HCEC 1CT (cell line): ENCODE measurements around the gene NLRC5.
A peak's percentile ranks its signal among the peaks of the same experiment; 100 is the strongest.

ENCODE experiments used
- DNase-seq: peaks from one replicate; pipeline ENCODE4 v3.0.0-alpha.2; 2017

Gene NLRC5

DNA sequence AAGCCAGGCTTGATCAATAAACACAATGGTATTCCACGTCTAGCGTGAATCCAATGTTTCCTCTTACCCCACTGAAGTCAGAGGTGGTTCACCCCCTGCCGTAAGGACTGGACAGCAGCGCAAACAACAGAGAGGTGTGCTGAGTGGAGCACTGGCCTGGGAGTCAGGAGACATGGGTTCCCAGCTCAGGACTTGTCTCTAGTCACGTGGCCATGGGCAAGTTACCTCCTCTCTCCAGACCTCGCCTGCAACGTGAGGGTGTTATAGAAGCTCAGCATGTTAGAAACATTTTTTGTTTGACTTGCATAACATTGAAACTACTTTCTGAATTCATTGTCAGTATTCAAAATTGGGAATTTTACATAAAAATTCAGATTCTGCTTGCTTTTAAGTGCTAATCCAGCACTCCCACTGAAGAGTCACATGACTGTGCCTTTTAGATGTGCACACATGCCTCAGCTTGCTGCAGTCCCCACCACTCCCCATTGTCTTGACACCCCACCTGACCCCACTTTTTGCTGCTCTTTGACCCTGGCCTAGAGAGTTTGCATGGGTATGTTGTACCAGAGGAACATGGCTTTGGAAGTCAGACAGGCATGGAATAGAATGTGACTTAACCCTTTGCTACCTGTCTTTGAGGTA lies 94.2 kb downstream of the NLRC5 start:
- no peak for DNase-seq

DNA sequence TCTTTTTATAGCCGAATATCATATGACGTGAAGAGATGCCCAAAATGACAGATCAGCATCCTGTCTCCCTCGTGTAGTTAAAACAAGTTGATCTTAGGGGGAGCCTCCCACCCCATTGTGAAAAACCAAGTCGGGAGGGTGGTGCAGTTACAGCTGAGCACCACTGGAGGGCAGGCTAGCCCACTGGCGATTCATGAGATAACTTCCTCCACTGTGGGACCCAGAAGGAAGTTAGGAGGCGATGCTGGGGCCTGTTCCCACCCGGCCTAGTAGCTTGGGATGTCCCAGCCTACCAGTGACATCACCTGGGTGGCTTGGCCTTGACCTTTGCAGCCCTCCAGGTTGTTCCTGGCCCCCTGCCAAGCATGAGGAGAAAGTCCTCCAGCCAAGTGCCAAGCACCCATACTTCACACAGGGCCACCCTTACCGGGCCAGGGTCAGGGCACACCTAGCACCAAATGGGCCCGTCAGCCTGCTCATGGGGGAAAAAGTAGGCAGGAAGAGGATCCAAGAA lies 95.0 kb downstream of the NLRC5 start:
- DNase-seq = peak; percentile 57

DNA sequence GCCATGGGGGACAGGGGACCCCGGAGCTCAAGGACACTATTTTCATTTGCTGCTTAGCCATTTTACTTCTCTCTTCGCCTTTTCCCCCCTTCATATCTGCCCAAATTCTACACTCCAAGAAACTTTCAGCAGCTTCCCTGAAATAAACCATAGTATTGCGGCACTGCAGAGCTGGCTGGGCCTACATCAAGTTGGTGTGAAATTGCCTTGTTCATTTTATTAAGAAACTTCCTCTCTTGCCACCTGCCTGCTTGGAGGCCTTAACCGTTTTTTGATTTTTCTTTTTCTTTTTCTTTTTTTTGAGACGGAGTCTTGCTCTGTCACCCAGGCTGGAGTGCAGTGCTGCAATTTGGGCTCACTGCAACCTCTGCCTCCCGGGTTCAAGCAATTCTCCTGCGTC lies 95.6 kb downstream of the NLRC5 start:
- no peak for DNase-seq

DNA sequence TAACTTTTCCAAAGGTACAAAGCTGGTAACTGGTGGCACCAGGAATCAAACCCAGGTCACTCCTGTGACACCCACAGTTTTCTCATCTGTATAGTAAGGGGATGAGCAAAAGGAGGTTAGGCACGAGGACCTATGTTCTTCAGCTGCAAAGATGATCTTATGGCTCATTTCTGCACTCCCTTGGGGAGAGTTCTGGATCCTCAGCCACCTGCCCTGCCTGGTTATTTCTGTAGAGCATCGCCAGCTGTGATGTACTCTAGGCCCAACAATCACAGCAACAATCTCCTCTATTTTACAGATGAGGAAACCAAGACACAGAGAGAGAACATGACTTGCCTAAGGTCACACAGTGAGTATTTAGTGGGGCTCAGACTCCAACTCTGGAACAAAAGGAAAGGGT lies 97.6 kb downstream of the NLRC5 start:
- no peak for DNase-seq

DNA sequence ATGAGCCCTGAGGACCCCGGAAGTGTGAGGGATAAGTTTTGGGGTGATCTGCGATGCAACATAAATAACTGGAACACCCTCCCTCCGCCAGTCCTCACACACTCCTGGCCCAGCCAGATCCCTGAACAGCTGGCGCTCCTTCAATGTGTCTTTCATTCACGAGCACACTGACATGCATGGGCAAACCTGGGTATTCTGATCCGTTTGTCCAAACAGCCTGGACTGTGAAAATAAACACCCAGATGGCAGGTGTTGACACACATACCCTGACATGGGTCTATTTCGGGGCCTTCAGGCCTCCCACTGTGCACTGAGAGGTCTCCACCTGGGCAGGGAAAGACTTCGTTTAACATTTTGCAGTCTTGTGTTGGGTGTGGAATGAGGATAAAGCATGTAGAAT lies 100.0 kb downstream of the NLRC5 start:
- no peak for DNase-seq

DNA sequence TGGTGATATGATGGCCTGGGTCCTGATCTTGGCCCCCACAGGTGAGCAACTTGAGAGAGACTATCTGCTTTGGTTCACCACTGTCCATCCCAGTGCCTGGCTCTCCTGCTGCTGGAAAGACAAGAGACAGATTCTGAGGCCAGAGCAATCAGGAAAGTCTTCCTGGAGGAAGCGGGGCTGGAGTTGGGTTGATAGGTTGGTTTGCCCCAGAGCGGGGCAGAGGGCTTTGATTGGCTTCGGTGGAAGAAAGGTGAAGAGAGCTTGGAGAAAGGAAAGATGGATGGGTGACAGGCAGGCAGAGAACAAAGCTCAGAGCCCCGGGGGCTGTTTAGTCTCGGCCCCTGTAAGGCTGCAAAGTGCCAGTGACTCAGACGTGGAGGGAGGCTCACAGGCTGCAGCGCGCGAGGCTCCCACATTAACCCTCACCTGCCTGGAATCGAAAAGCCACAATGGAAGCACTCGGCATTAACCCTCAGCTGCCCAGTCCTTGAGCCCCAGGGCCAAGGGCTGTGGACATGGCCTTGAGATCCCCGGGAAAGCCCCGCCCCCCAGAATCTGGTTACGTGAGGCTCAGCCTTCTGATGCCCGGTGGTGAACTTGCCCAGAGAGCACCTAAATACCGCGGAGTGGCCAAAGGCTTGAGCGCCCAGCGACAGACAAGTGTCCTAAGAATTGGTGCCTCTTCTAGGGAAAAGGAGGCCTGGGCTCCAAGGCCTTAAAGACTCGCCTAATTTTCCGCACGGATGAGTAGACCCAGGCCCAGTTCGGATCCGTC lies 102.0 kb downstream of the NLRC5 start:
- DNase-seq = peak; percentile 28

DNA sequence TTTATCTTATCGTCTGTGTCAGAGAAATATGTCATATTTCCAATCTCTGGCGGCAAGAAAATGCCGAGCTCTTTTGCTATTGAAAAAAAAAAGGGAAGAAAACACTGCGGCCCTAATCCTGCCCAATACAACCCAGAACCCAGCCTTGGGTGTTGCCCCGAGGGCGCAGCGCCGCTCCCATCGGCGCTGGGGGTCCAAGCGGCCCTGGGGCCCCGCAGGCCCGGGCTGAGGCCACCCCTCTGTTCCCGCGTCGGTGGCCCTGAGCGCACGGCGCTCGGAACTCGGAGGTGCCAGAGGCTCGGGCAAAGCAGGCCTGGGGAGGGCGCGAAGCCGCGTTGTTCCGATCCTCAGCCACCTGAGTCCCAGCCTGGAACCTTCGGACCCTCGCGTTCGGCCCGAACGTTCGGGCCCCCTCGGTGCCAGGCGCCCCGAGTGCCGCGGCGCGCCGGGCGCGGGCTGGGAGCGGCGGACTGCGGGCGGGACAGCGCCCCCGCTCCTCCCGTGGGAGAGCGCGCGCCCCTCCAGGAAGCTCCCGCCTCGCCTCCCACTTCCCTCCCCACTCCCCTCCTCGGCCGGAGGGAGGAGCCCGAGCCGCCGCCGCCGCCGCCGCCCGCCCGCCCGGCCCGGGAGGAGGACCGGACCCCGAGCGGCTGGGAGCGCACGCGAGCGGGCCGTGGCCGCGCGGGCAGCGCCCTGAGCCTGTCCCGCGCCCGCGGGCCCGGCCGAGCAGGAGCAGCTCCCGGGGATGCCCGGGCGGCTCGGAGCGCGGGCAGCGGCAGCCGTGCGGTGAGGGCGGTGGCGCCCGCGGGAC lies 102.8 kb downstream of the NLRC5 start, which contains the start of gene CPNE2:
Gene CPNE2, plus strand, starts transcription at position 609 of the 811 bp plus-strand sequence. CDS start 18,160 bp downstream, outside the sequence.
- DNase-seq = peak; percentile 25

DNA sequence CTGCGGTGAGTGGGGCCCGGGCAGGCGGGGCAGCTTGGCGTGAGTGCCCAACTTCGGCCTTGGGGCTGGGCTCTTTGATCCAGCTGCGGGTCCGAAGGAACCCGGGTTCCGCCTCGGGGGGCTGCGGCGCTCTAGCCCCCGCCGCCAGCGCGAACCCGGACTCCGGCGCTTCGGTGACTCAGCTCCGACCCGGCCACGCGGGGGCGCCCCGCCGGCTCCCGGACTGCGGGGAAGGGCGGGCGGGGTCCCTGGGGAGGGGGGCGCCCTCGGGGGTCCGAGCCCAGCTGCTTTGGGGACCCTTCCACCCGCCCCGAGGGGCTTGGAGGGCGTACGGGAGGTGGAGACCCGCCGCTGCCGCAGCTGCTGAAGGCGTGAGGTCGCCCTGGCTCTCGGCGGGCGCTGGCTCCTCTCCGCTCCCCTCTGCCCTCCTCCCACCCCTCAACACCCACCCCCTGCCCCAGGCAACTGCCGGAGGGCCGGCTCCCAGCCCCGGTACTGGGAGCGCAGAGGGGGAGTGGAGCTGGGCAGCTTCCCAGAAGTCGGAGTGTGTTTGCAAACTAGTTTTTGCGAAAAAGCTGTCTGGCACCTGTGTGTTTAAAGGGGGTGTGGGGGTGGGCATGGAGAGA lies 103.5 kb downstream of the NLRC5 start:
- DNase-seq = no peak

DNA sequence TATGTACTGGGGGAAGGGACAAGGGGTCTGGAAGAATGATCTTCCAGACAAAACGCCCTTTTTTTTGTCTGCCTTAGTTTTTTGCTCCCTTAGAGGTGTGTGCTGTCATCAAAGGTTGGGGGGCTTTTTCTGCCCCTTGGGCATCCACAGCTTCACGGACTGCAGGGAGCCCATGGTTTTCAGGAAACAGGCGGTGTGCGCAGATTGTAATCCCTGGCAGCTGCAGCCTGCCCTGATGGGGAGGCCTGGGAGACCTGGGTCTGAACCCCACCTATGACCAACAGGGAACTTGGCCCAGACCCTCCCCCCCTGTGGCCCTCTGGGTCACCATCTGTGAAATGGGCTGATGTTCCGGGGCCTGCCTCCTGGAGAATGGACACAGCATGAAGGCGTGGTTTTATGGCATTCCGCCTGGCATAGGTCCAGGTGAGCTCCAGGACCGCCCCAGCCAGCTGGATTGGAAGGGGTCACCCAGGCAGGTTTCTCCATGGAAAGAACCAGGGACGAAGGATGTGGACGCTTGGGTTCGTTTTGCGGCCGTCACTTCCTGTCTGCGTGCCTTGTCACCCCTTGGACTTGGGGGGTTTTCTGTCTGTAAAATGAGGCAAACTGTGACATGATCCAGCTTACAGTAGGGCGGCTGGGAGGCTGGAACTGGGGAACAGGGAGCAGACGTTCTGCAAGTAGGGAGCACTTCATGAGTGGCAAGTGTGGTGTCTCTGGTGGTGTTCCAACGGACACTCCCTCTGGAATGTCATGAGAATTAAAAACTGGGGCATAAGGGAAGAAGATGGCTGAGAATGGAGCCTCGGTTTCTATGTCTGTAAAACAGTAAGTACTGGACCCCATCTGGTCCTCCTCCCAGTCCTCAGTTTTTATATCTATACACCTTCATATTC lies 104.6 kb downstream of the NLRC5 start:
- no peak for DNase-seq

DNA sequence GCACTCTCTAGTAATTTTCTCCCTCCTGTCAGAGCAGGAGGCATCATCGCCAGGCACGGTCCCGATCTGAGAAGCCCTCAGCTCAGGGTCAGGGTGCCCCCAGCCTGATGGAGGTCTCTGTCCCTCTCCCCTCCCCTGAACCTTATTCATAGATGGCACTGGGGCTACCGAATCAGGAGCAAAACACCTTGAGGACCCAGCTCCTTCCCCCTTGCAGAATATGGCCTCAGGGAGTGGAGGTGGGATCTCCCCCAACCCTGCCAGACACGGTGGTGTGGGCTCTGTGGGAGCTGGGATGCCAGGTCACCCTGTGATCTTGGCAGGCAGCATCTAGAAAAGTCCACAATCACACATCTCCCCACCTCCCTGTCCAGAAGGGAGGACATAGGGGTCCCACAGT lies 105.6 kb downstream of the NLRC5 start:
- no peak for DNase-seq

DNA sequence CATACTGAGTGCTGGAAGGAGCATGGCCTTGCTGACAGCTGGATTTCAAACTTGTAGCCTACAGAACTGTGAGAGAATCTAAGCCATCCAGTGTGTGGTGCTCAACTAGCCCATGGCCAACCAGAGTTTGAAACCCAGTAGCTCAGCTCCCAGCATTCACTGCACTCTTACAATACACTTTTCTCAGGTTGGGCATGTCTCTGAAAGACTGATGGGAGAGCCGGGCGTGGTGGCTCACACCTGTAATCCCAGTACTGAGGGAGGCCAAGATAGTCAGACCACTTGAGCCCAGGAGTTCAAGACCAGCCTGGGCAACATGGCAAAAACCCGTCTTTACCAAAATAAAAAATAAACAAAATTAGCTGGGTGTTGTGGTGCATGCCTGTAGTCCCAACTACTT lies 106.8 kb downstream of the NLRC5 start:
- no peak for DNase-seq

DNA sequence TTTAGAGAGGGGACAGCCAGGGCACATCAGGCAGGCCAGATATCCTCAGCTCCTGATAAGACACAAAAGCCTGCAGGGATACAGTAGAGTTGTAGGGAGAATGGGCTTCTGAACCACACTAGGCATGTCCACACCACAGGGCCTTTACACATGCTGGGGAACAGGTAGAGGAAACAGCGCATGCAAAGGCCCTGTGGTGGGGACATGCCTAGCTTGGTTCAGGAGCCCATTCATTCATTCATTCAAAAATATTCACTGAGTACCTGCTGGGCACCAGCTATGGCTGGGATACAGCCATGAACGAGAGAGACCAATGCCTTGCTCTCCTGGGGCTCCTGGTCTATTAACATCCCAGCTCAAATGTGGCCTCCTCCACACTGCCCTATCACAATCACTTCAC lies 107.4 kb downstream of the NLRC5 start:
- DNase-seq = no peak

DNA sequence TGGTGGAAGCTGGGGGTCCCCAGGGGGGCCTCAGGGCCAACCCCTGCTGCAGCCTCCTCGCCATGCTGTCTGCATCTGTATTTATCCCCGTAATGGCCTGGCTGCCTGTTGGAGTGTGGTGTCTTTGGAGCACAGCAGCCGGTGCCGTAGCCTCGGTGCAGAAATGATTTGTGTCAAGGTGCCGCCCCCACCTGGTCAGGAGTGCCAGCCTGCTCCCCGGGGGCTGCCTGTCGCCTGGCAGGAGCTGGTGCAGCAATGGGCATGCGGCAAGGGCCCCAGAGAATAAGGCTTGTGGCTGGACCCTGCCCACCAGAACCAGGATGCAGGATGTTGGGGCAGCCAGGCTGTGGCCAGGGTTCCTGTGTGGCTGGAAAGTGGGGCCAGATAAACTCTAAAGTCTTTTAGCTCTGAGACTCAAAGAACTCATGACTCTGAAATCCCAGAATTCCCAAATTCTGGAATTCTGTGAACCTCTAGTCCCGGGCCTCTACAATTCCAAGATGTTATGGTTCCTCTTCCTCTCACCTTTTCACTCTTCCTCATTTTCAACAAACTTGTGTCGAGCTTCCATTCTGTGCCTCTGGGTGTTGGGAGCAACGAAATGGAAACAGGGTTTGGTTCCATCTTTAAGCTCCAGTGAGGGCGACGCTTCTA lies 109.0 kb downstream of the NLRC5 start:
- DNase-seq = no peak

DNA sequence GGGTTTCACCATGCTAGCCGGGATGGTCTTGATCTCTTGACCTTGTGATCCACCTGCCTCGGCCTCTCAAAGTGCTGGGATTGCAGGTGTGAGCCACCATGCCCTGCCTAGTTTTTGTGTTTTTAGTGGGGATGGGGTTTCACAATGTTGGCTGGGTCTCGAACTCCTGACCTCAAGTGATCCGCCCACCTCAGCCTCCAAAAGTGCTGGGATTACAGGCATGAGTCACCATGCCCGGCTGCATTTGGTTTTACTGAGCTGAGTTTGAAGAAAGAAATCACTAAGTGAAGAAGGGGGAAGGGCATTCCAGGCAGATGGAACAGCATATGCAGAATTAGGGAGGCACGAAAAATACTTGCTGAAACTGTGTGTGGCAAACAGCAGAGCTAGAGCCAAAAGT lies 110.6 kb downstream of the NLRC5 start:
- DNase-seq = peak; percentile 51

DNA sequence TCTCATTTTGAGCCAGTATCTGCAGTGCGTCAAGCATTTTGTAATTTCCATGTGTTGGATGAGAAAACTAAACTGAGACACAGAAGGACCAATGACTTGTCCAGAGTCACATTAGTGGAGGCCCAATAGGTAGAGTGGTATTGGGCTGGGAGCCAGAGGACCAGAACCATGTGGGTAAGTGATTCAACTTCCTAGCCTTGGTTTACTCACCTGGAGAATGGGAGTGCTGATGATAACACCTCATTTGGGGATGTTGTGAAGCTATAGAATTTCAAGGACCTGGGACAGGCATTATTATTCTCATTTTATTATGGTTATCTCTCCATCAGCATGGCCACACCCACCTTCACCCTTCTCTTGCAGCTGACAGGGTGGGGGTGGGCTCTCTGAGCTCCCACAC lies 111.1 kb downstream of the NLRC5 start:
- no peak for DNase-seq

DNA sequence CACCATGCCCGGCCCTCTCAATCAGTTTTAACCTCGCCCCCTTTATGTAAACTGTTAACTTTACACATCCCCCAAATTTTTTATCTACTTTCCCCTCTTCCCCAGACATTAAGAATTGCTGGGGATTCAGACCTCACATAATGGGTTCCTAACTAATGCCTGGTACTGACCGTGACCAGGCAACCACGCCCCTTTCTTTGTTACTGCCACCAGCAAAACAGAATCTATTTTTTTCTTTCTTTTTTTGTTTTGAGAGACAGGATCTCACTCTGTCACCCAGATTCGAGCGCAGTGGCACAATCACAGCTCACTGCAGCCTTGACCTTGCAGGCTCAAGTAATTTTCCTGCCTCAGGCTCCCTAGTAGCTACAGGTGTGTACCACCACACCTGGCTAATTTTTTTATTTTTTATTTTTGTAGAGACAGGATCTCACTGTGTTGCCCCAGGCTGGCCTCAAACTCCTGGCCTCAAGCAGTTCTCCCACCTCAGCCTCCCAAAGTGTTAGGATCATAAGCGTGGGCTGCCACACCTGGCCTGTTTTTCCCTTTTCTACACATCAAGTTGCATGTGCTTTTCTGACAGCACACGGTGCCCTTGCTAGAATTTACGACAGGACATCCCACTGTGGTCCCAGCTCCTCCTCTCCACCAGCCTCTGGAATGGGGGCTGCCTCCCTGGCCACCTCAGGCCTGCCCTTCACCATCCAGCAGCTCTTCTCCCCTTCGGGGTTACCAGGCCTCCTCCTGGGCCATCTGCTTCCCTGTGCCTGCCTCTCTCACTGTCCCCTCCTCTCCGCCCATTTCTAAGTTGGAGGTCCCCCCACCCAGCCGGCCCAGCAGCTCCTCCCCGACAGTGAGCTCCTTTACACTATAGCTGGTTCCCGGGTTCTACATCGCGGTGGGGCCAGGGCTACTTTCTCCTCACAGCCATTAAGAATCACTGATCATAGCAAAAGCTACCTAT lies 113.8 kb downstream of the NLRC5 start:
- DNase-seq = no peak

DNA sequence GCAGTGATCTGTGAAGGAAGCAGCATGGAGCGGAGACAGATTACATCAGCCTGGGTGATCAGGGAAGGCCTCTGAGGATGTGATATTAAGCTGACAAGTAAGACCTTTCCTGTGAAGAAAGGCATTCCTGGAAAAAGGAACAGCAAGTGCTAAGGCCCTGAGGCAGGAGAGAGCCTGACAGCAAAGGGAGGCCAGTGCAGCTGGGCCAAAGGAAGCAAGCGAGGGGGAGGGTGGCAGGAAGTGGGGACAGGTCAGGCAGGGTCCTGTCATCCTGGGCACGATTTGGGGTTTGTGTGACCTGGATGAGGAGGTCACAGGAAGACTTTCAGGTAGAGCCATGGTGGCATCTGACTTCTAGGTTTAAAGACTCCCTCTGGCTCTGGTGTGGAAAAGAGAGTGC lies 115.3 kb downstream of the NLRC5 start:
- DNase-seq = no peak

DNA sequence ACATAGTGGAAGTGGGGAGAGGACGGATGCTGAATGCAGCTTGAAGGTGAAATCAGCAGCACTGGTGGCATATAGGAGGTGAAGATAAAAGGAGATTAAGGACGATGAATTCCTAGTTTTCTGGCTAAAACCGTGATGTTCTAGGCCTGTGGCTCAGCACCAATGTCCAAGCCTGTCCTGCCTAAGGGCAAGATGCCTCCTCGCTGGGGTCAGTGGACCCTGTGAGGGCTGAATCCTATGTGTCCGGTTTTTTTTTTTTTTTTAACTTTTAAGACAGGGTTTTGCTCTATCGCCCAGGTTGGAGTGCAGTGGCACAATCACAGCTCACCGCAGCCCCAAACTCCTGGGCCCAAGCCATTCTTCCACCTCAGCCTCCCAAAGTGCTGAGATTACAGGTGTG lies 115.8 kb downstream of the NLRC5 start:
- DNase-seq = no peak

DNA sequence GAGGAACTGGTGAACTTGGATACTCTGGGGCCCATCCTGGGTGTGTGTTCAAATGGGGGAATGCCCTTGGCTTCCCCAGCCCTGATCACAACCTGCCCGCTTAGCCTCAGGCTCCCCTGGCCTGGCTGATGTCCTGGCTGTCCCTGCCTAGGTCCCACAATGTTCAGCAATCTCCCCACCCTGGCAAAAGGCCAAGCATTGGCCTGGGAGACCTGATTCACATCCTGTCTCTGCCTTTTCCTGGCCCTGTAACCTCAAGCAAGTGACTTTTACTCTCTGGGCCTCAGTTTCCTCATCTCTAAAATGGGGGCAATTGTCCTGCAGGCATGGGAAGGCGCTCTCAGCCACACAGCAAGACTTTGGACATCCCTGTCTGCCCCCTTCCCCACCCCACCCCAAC lies 117.4 kb downstream of the NLRC5 start:
- DNase-seq = no peak

DNA sequence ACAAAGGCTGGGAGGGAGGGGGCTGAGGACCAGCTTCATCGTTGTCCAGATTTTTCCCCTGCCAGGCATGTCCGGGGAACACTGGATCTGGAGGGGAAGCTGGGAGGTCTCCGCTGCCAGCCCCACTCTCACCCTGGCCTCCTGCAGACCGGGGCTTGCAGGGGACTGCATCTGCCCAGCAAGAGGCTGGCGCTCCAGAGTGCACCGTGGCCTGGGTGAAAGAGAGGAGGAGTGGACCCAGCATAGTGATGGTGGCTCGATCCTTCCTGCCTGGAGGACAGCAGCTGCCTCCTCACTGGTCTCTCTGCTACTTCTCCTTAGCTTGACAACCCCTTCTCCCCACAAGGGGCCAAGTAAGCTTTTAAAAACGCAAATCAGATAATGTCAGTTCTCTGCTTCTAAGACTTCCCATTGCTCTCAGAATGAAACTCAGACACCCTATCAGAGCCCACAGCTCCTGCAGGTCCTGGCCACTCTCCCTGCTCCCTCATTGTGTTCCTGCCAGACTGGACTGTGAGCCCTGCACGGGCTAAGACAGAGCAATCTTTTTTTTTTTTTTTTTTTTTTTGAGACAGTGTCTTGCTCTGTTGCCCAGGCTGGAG lies 118.1 kb downstream of the NLRC5 start:
- DNase-seq = no peak
